ENCODE results near the gene CDC25B.

Gene CDC25B

DNA sequence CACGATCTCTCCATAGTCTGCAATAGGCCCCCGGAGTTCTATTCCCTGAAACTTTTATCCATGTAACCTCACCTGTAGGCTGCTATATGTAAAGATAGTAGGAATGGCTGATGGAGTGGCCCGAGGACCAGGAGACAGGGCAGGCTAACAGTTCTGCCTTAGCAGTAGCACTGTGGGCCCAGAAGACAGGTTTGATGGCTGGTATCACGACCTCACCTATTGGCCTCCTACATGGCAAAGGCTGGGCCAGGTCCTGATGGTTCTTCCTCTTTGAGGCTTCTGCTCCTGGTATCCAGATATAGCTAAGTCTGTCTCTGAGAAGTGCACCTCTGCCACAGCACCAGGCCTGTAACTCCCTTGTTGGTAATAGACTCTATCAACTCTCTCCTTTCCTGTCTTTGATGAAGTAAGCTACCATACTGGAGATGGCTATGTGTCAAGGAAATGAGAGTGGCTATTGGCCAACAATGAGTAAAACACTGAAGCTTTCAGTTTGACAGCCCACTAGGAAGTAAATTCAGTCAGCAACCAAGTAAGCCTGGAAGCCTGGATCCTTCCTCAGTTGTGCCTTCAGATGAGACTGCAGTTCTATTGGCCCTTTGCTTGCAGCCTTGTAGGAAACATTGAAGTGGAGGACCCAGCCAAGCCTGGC, 20.5 kb upstream of the CDC25B start:
- Mint-ChIP-seq H3K27me3 (ENCODE audit: low read depth, poor library complexity) (peaks cover 76% of the 10 kb centered on the region), H3K4me1 (peaks cover 10% of the 10 kb centered on the region), H3K36me3 (ENCODE audit: low read depth) (no peaks in the 10 kb centered on the region), H3K27ac (no peak overlapping the region), H3K9me3 (no peaks in the 10 kb centered on the region), H3K4me3 (no peak overlapping the region)
- TF ChIP-seq, protein P1, sequence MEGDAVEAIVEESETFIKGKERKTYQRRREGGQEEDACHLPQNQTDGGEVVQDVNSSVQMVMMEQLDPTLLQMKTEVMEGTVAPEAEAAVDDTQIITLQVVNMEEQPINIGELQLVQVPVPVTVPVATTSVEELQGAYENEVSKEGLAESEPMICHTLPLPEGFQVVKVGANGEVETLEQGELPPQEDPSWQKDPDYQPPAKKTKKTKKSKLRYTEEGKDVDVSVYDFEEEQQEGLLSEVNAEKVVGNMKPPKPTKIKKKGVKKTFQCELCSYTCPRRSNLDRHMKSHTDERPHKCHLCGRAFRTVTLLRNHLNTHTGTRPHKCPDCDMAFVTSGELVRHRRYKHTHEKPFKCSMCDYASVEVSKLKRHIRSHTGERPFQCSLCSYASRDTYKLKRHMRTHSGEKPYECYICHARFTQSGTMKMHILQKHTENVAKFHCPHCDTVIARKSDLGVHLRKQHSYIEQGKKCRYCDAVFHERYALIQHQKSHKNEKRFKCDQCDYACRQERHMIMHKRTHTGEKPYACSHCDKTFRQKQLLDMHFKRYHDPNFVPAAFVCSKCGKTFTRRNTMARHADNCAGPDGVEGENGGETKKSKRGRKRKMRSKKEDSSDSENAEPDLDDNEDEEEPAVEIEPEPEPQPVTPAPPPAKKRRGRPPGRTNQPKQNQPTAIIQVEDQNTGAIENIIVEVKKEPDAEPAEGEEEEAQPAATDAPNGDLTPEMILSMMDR (IDR thresholded peaks at IDR 0.05) = no peak
- no peak for DNase-seq

DNA sequence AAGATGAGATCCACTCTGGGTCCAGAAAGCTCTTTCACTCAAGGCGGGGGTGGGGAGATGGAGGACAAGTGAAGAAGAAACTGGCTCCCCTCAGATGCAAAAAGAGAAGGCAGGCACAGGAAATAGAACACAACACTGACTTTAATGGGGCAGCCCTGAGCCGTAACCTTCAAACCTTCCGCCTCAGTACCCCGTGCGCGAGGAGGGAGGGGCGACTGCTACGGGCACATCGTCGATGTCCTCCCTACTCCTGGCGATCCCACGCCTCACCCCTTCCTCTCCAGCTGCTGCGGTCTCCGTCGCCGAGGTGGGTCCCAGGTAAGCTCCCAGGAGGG, 18.8 kb upstream of the CDC25B start:
- Mint-ChIP-seq H3K36me3 (ENCODE audit: low read depth) (no peaks in the 10 kb centered on the region), H3K9me3 (no peaks in the 10 kb centered on the region), H3K4me1 (peaks cover 21% of the 10 kb centered on the region), H3K27me3 (ENCODE audit: low read depth, poor library complexity) (peaks cover 81% of the 10 kb centered on the region), H3K4me3 (peak overlapping the region; percentile 74), H3K27ac (no peak overlapping the region)
- DNase-seq = no peak
- TF ChIP-seq, protein P1 (IDR thresholded peaks at IDR 0.05) = no peak

DNA sequence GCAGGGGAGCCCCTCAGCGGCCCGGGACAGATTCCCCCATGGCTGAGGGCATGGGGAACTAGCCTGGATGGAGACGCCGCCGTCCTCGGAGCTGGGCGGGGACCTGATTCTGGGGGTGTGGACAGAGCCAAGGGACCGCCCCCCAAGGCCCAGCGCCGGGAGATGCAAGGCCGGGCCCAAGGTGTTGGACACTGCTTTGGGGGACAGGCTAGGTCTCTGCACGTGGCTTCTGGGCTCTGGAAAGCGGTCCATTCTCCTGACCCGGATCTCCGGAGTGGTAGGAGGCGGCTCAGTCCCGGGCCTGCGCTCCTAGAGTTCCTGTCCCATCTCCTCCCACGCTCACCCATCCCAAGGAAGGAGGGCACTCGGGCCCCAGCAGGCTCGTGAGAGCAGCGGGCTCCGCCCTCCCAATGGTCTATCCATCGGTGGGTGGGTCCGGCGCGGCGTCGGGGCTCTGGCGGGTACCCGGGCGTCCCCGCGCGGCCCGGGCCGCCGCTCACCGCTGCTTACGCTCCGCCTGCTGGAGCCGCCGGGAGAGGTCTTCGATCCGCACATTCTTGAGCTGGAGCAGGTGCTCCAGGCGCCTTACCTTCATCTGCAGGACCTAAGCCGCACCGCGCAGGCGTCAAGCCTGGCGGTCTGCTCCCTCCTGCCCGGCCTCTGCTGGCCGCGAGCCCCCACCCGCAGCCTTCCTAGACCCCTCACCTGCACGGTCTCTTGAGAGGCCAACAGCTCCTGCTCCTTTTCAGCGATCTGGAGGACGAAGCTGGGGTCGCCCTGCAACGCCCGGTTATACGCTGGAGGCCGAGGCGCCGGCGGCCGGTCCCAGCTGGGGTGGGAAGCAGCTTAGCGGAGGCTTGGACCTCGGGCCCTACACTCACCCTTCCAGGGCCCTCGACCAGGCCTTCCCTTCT, 18.1 kb upstream of the CDC25B start:
- H3K27ac Mint-ChIP-seq = no peak overlapping the region
- H3K36me3 Mint-ChIP-seq (ENCODE audit: low read depth) = no peaks in the 10 kb centered on the region
- H3K4me1 Mint-ChIP-seq = peaks cover 26% of the 10 kb centered on the region
- peak overlapping the region; percentile 75 for H3K4me3 Mint-ChIP-seq
- H3K9me3 Mint-ChIP-seq = no peaks in the 10 kb centered on the region
- peaks cover 78% of the 10 kb centered on the region for H3K27me3 Mint-ChIP-seq (ENCODE audit: low read depth, poor library complexity)
- TF ChIP-seq, protein P1 (IDR thresholded peaks at IDR 0.05) = no peak
- peak; percentile 68 for DNase-seq

DNA sequence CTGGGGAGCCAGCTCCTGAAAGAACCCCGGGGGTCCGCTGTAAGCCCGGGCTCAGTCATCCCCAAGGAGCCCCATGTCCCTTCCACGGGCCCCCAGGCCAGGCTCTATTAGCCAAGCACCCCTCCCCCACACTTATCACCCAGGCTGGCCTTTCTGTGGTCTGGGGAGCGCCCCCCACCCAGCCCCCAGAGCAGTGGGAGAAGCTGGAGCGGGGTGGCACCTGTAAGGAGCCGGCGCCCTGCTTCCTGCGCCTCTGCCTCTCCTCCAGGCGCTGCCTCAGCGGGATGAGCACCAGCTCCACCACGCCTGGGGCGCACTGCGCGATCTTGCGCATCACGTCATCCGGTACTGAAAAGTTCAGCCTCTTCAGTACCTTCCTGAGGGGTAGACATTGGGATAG, 17.1 kb upstream of the CDC25B start:
- H3K4me1 Mint-ChIP-seq = peaks cover 34% of the 10 kb centered on the region
- H3K27ac Mint-ChIP-seq = no peak overlapping the region
- H3K27me3 Mint-ChIP-seq (ENCODE audit: low read depth, poor library complexity) = peaks cover 69% of the 10 kb centered on the region
- peak overlapping the region; percentile 75 for H3K4me3 Mint-ChIP-seq
- no peak for DNase-seq
- H3K9me3 Mint-ChIP-seq = no peaks in the 10 kb centered on the region
- no peaks in the 10 kb centered on the region for H3K36me3 Mint-ChIP-seq (ENCODE audit: low read depth)
- TF ChIP-seq, protein P1 (IDR thresholded peaks at IDR 0.05) = no peak

DNA sequence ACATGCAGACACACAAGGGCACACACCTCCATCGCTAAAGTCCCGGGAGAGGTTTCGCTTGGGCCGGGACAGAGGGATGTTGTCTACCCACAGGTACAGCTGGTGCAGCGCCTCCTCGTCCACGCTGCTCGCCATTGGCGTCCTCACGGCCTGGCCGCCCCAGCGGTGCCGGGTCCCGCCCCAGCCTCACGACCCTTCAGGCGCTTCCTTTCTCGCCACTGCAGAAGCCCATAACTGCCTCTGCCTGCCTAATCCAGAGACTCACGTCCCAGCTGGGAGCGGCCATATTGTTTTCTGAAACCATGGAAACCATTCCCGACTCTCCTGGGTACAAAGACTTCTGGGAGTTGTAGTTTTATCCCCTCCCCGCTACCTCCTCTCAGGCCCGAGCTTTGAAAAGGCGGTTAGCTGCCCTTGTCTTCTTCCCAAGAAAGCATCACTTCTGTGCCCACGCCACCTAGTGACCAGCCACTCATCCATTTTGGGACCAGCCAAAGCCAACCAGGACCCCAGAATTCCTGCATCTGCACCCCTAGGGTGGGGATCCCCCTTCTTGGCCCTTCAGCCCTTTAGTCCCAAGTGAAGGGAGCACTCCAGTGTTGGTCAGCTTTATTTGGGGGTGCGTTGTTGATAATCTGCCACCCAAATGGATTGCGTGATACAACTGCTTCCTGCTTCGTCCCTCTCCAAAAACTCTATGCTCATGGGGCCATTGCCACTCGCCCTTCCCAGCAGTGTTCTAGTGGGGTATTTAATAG, 14.8 kb upstream of the CDC25B start, which contains the start of gene SPEF1:
SPEF1 (minus strand) TSS at position 296 of the 758 bp plus-strand sequence; CDS start at position 135, 161 bp downstream.
- peaks cover 45% of the 10 kb centered on the region for H3K4me1 Mint-ChIP-seq
- peaks cover 49% of the 10 kb centered on the region for H3K27me3 Mint-ChIP-seq (ENCODE audit: low read depth, poor library complexity)

More for the DNA sequence above, 14.8 kb upstream of the CDC25B start, which contains the start of gene SPEF1:
- Mint-ChIP-seq H3K4me3 (peak within 1 kb of the TSS; percentile 74), H3K9me3 (no peaks in the 10 kb centered on the region), H3K27ac (no peak within 1 kb of the TSS), H3K36me3 (ENCODE audit: low read depth) (peaks cover 6% of the 10 kb centered on the region)
- DNase-seq = peak; percentile 73
- TF ChIP-seq, protein P1 (IDR thresholded peaks at IDR 0.05) = peak; percentile 26
